A673 (cell line): ENCODE measurements around the gene AIFM3. TPM values are rescaled to one million over a fixed set of nuclear protein-coding genes. Genes with fewer than 3 reads are reported as not detected.
A peak's percentile ranks its signal among the peaks of the same experiment; 100 is the strongest.

Experiments
- BruUV-seq: library from RNA; stranded (reverse); fragments of 400-500 nt; replicated peaks from 2 replicates; lab custom pipeline; 2021; lab: Mats Ljungman, UMichigan
- CTCF ChIA-PET: fragments of 300-600 bp; sonication (Branson Sonifier 250); formaldehyde crosslinking; loops from one replicate; lab custom pipeline; 2022; ENCODE audit warnings: antibody characterized with exemption; lab: Charles Lee
- POLR2A ChIA-PET: fragments of 300-600 bp; sonication (Branson Sonifier 250); formaldehyde crosslinking; loops from one replicate; lab custom pipeline; 2022; ENCODE audit warnings: antibody characterized with exemption; ENCODE audit not compliant: low non-redundant PET; lab: Charles Lee
- DNase-seq: peaks from one replicate; pipeline ENCODE4 v3.0.0-alpha.2; 2015; ENCODE audit warnings: low spot score
- H3K27ac ChIP-seq: fragments of 200-600 bp; sonication (generic); 2 replicates; pipeline ENCODE4 v1.5.1; 2016; ENCODE audit warnings: mixed run types, low read depth, mild to moderate bottlenecking, mixed read lengths, antibody characterized with exemption, low read length; ENCODE audit not compliant: poor library complexity, severe bottlenecking
- H3K27me3 ChIP-seq: fragments of 200-600 bp; sonication (generic); replicated peaks from 2 replicates; pipeline ENCODE4 v1.6.1; 2017; ENCODE audit warnings: mixed run types, low read depth, mild to moderate bottlenecking, mixed read lengths, antibody characterized with exemption, low read length; ENCODE audit not compliant: insufficient read depth, poor library complexity
- H3K36me3 ChIP-seq: fragments of 200-600 bp; sonication (generic); 2 replicates; pipeline ENCODE4 v1.6.1; 2016; ENCODE audit warnings: mixed run types, mild to moderate bottlenecking, mixed read lengths, antibody characterized with exemption, low read length; ENCODE audit not compliant: insufficient read depth, poor library complexity, severe bottlenecking
- H3K4me1 ChIP-seq: fragments of 200-600 bp; sonication (generic); 2 replicates; pipeline ENCODE4 v1.6.1; 2017; ENCODE audit warnings: mixed run types, mild to moderate bottlenecking, mixed read lengths, antibody characterized with exemption, low read length; ENCODE audit not compliant: insufficient read depth, poor library complexity, severe bottlenecking
- H3K4me3 ChIP-seq: fragments of 200-600 bp; sonication (generic); 2 replicates; pipeline ENCODE4 v1.5.1; 2016; ENCODE audit warnings: low read depth, mixed run types, mild to moderate bottlenecking, mixed read lengths, low read length; ENCODE audit not compliant: poor library complexity, severe bottlenecking
- H3K9me3 ChIP-seq: fragments of 200-600 bp; sonication (generic); 2 replicates; pipeline ENCODE4 v1.6.1; 2016; ENCODE audit warnings: mixed run types, low read depth, mild to moderate bottlenecking, mixed read lengths, antibody characterized with exemption, low read length; ENCODE audit not compliant: poor library complexity, severe bottlenecking
- EZH2 ChIP-seq: fragments of 200-600 bp; sonication (generic); IDR thresholded peaks from 2 replicates; pipeline ENCODE4 v1.6.1; 2017; ENCODE audit warnings: borderline replicate concordance, low read depth, mild to moderate bottlenecking, mixed read lengths, antibody characterized with exemption, low read length; ENCODE audit not compliant: poor library complexity, severe bottlenecking
- intact Hi-C: fragments of 100-400 bp; cut with micrococcal nuclease; formaldehyde crosslinking; loops from one replicate; pipeline ENCODE4 v1.10.0; 2022; ENCODE audit not compliant: unreplicated experiment
- total RNA-seq: library from RNA; stranded (reverse); gene quantifications from 2 replicates; pipeline ENCODE4 v1.2.3, GENCODE V29; 2021
- TF ChIP-seq, protein P1 (sequence below): fragments of 300-800, 200-600 bp; sonication (generic); conservative IDR thresholded peaks from 2 replicates; pipeline ENCODE4 v1.5.1; 2017; ENCODE audit warnings: low read depth, mild to moderate bottlenecking, antibody characterized with exemption, low read length, moderate library complexity, mixed read lengths

Gene AIFM3
- total RNA-seq, 1 experiment from 2014 or later, result not detected

- no peak for TF ChIP-seq EZH2
- TF ChIP-seq, protein P1, sequence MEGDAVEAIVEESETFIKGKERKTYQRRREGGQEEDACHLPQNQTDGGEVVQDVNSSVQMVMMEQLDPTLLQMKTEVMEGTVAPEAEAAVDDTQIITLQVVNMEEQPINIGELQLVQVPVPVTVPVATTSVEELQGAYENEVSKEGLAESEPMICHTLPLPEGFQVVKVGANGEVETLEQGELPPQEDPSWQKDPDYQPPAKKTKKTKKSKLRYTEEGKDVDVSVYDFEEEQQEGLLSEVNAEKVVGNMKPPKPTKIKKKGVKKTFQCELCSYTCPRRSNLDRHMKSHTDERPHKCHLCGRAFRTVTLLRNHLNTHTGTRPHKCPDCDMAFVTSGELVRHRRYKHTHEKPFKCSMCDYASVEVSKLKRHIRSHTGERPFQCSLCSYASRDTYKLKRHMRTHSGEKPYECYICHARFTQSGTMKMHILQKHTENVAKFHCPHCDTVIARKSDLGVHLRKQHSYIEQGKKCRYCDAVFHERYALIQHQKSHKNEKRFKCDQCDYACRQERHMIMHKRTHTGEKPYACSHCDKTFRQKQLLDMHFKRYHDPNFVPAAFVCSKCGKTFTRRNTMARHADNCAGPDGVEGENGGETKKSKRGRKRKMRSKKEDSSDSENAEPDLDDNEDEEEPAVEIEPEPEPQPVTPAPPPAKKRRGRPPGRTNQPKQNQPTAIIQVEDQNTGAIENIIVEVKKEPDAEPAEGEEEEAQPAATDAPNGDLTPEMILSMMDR, result no peak
- Histone ChIP-seq H3K27ac (no peak overlapping the region), H3K4me3 (peak overlapping the region; percentile 34), H3K36me3 (no peaks in the 10 kb centered on the region), H3K9me3 (no peaks in the 10 kb centered on the region), H3K27me3 (peaks cover 4% of the 10 kb centered on the region), H3K4me1 (no peaks in the 10 kb centered on the region)
- intact Hi-C loops, result no loop called here
- no TSS peak for BruUV-seq
- no peak for DNase-seq
- ChIA-PET CTCF (interaction anchor here (0.6 kb wide), 1 partner anchor 994 kb away, joined by 3 read pairs; no protein-coding TSS in a partner anchor), POLR2A (no interaction called here)
Measured at GRCh38 chr22:20964090-20964798, 2.8 kb upstream of the AIFM3 start.

DNA sequence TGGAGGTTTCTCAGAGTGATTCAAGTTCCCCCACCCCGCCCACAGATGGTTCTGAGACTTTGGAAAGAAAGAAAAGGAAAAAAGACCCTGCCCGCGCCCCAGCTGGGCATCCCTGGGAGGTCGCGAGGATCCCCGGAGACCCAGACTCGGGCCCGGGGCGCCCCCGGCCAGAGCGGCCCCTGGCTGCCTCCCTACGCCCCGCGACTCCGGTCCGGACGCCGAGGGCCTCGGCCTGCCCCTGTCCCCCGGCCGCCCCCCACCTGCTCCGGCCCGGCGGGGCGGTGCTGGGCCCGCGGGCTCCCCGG is 2.3 kb upstream of the AIFM3 start:
- no peak for DNase-seq
- intact Hi-C loops, result no loop called here
- H3K36me3 ChIP-seq, result no peaks in the 10 kb centered on the region
- H3K4me1 ChIP-seq, result no peaks in the 10 kb centered on the region
- no TSS peak for BruUV-seq
- ChIA-PET CTCF (interaction anchor here (0.6 kb wide), 1 partner anchor 994 kb away, joined by 3 read pairs; no protein-coding TSS in a partner anchor), POLR2A (no interaction called here)
- no peaks in the 10 kb centered on the region for H3K9me3 ChIP-seq
- TF ChIP-seq, protein P1, result no peak
- no peak for TF ChIP-seq EZH2
- H3K4me3 ChIP-seq, result peak overlapping the region; percentile 34
- no peak overlapping the region for H3K27ac ChIP-seq
- H3K27me3 ChIP-seq, result peaks cover 4% of the 10 kb centered on the region

DNA sequence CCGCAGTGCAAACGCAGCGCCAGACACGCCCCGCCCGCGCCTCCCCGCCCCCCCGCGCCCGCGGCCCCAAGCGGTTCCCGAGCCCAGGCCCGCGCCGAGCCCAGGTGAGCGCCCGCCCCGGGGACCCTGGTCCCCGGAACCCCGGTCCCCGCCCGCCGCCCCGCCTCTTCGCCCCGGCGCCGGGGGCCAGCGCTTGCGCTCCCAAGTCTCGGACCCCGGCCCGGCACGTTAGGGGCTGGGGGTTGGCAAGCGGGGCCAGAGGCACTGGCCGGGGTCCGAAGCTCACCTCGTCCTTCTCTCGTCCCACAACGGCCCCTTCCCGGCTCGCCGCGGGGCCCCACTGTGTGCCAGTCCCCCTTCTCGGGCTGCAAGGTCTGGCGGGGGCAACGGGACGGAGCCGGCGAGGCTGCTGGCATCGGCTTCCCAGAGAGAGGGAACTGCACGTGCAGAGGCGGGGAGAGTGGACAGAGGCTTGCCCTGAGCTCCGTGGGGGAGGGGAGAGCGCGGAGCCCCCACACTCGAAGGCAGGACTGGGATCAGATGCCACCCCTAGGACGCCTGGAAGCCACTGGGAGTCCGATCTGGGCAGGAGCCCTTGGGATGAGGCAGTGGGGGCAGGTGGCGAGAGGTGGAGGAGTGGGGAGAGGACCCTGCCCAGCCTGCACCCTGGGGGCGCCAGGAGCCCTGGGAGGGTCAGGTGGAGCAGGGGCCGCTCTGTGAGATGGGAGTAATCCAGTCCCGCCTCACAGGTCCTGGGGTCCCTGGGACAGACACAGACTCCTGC is 1.8 kb upstream of the AIFM3 start:
- no peaks in the 10 kb centered on the region for H3K9me3 ChIP-seq
- ChIA-PET POLR2A (no interaction called here), CTCF (interaction anchor here (0.6 kb wide), 1 partner anchor 995 kb away, joined by 3 read pairs; no protein-coding TSS in a partner anchor)
- H3K4me1 ChIP-seq, result no peaks in the 10 kb centered on the region
- H3K36me3 ChIP-seq, result no peaks in the 10 kb centered on the region
- peaks cover 4% of the 10 kb centered on the region for H3K27me3 ChIP-seq
- H3K4me3 ChIP-seq, result peak overlapping the region; percentile 34
- intact Hi-C loops, result no loop called here
- no peak for DNase-seq
- H3K27ac ChIP-seq, result no peak overlapping the region
- BruUV-seq, result no TSS peak
- TF ChIP-seq EZH2, result no peak
- TF ChIP-seq, protein P1, result no peak
